ENCODE results near the gene THOC6.
"Not testable (repeated sequence)": the region's sequence is repeated elsewhere in the genome, so short reads cannot be mapped to it uniquely, and the experiment has no call there.

The THOC6 gene

GRCh38 chr16:3030222-3031212, 6.7 kb downstream of the THOC6 start:
- DNase-seq (ENCODE audit: low read depth), result no peak

- no peak for DNase-seq (ENCODE audit: low read depth)
Measured at GRCh38 chr16:3032624-3033023, 8.8 kb downstream of the THOC6 start.

GRCh38 chr16:3035289-3035971, 11.6 kb downstream of the THOC6 start:
- DNase-seq (ENCODE audit: low read depth), result no peak

GRCh38 chr16:3035972-3036725, 12.3 kb downstream of the THOC6 start:
- DNase-seq (ENCODE audit: low read depth), result no peak

- no peak for DNase-seq (ENCODE audit: low read depth)
Measured at GRCh38 chr16:3036726-3037315, 13.0 kb downstream of the THOC6 start, which contains the start of gene BICDL2. Gene BICDL2, minus strand, starts transcription at chr16:3036944. Its CDS starts 1,448 bp downstream, at chr16:3035496.

GRCh38 chr16:3038256-3038655, 14.4 kb downstream of the THOC6 start:
- no peak for DNase-seq (ENCODE audit: low read depth)

GRCh38 chr16:3038896-3039295, 15.1 kb downstream of the THOC6 start:
- no peak for DNase-seq (ENCODE audit: low read depth)

GRCh38 chr16:3042376-3042775, 18.5 kb downstream of the THOC6 start:
- no peak for DNase-seq (ENCODE audit: low read depth)

- DNase-seq (ENCODE audit: low read depth), result no peak
Measured at GRCh38 chr16:3044708-3045107, 20.9 kb downstream of the THOC6 start.

GRCh38 chr16:3045758-3046640, 22.2 kb downstream of the THOC6 start, which contains the start of gene MMP25:
Gene MMP25, plus strand, starts transcription at chr16:3046561. Its CDS starts 357 bp downstream, at chr16:3046918.
- no peak for DNase-seq (ENCODE audit: low read depth)

- no peak for DNase-seq (ENCODE audit: low read depth)
Measured at GRCh38 chr16:3046641-3047386, 23.0 kb downstream of the THOC6 start.

GRCh38 chr16:3047387-3047720, 23.5 kb downstream of the THOC6 start:
- DNase-seq (ENCODE audit: low read depth), result no peak

GRCh38 chr16:3049921-3050481, 26.2 kb downstream of the THOC6 start:
- no peak for DNase-seq (ENCODE audit: low read depth)

- DNase-seq (ENCODE audit: low read depth), result no peak
Measured at GRCh38 chr16:3050487-3050886, 26.7 kb downstream of the THOC6 start.

GRCh38 chr16:3051009-3051408, 27.2 kb downstream of the THOC6 start:
- DNase-seq (ENCODE audit: low read depth), result no peak

- DNase-seq (ENCODE audit: low read depth), result no peak
Measured at GRCh38 chr16:3051494-3051893, 27.7 kb downstream of the THOC6 start.

- not testable (repeated sequence) for DNase-seq (ENCODE audit: low read depth)
Measured at GRCh38 chr16:3052571-3053329, 28.9 kb downstream of the THOC6 start.

GRCh38 chr16:3053330-3053710, 29.5 kb downstream of the THOC6 start:
- not testable (repeated sequence) for DNase-seq (ENCODE audit: low read depth)

Measured in T follicular helper cell (primary cell).